Loucy (cell line): ENCODE results near the gene NCOA4.
"Not testable (repeated sequence)": the region's sequence is repeated elsewhere in the genome, so short reads cannot be mapped to it uniquely, and the experiment has no call there.

ENCODE experiments used
- H2AFZ ChIP-seq: fragments of 200-600 bp; sonication (generic); 2 replicates; pipeline ENCODE4 v1.6.0; 2016; ENCODE audit warnings: antibody characterized with exemption, mild to moderate bottlenecking, low read length, moderate library complexity
- H3F3A ChIP-seq: fragments of 200-600 bp; 2 replicates; pipeline ENCODE4 v1.6.0; 2016; ENCODE audit warnings: antibody characterized with exemption, low read depth, mild to moderate bottlenecking
- H3K27me3 ChIP-seq: fragments of 200-600 bp; sonication (generic); 2 replicates; pipeline ENCODE4 v1.6.1; 2014; ENCODE audit warnings: low read length, mild to moderate bottlenecking; ENCODE audit not compliant: insufficient read depth, poor library complexity, severe bottlenecking
- H3K36me3 ChIP-seq: fragments of 200-600 bp; sonication (generic); 2 replicates; pipeline ENCODE4 v1.6.1; 2016; ENCODE audit warnings: low read length; ENCODE audit not compliant: insufficient read depth
- H3K4me1 ChIP-seq: fragments of 200-600 bp; sonication (generic); 2 replicates; pipeline ENCODE4 v1.5.1; 2014; ENCODE audit warnings: low read length, mild to moderate bottlenecking; ENCODE audit not compliant: insufficient read depth, poor library complexity, severe bottlenecking
- H3K4me2 ChIP-seq: fragments of 200-600 bp; sonication (generic); 2 replicates; pipeline ENCODE4 v1.6.0; 2014; ENCODE audit warnings: antibody characterized with exemption, low read length, low read depth, mild to moderate bottlenecking; ENCODE audit not compliant: poor library complexity, severe bottlenecking
- H3K4me3 ChIP-seq: fragments of 200-600 bp; sonication (generic); 2 replicates; pipeline ENCODE4 v1.5.1; 2014; ENCODE audit warnings: low read length, mild to moderate bottlenecking, mixed read lengths; ENCODE audit not compliant: poor library complexity, severe bottlenecking
- H3K79me2 ChIP-seq: fragments of 200-600 bp; sonication (generic); 2 replicates; pipeline ENCODE4 v1.6.1; 2014; ENCODE audit warnings: low read length; ENCODE audit not compliant: insufficient read depth
- H3K9ac ChIP-seq: fragments of 200-600 bp; sonication (generic); 2 replicates; pipeline ENCODE4 v1.6.0; 2014; ENCODE audit warnings: mild to moderate bottlenecking, low read depth, low read length, moderate library complexity; ENCODE audit not compliant: poor library complexity, severe bottlenecking
- H3K9me2 ChIP-seq: fragments of 200-600 bp; sonication (generic); replicated peaks from 2 replicates; pipeline ENCODE4 v1.6.1; 2016; ENCODE audit warnings: low read depth, low read length, mixed read lengths
- H3K9me3 ChIP-seq: fragments of 200-600 bp; sonication (generic); 2 replicates; pipeline ENCODE4 v1.6.1; 2014; ENCODE audit warnings: mild to moderate bottlenecking, antibody characterized with exemption, low read length, low read depth; ENCODE audit not compliant: insufficient read depth
- H4K20me1 ChIP-seq: fragments of 200-600 bp; sonication (generic); 2 replicates; pipeline ENCODE4 v1.6.0; 2014; ENCODE audit warnings: antibody characterized with exemption, low read length, mild to moderate bottlenecking; ENCODE audit not compliant: insufficient read depth, poor library complexity, severe bottlenecking
- CTCF ChIP-seq: fragments of 200-600 bp; sonication (generic); conservative IDR thresholded peaks from 2 replicates; pipeline ENCODE4 v1.5.1; 2014; ENCODE audit warnings: mild to moderate bottlenecking, antibody characterized with exemption, low read length

Gene NCOA4

DNA sequence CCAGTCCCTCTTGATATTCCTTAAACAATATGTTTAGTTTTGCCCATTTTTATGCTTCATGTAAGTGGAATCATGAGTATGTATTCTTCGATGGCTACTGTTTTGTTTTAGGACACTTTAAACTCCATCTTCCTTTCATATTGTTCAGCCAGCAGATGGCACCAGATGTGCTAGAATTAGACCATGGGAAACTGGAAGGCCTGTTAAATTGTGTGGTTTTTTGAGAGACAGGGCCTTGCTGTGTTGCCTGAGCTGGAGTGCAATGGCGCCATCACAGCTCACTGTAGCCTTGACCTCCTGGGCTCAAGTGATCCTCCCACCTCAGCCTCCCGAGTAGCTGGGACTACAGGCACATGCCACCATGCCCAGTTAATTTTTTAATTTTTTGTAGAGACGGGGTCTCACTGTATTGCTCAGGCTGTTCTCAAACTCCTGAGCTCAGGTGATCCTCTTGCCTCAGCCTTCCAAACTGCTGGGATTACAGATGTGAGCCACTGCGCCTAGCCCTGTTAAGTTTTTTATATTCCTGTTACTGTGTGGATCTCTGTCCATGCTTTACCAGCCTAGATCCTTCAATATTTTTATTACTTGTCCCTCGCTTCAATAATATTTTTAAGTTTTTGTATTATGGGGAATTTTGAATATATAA lies 46.8 kb downstream of the NCOA4 start:
- not testable (repeated sequence) for H3F3A ChIP-seq, H3K4me2 ChIP-seq, H3K27me3 ChIP-seq, H3K4me3 ChIP-seq, H2AFZ ChIP-seq, H3K9me3 ChIP-seq, H3K4me1 ChIP-seq, H3K9ac ChIP-seq, H4K20me1 ChIP-seq, H3K9me2 ChIP-seq
- peak; percentile 45 for TF ChIP-seq CTCF
- H3K79me2 ChIP-seq: peaks cover 11% of the 10 kb centered on the region; the same call in 1 of the 2 replicates
- peaks cover 17% of the 10 kb centered on the region; the same call in 1 of the 2 replicates for H3K36me3 ChIP-seq

DNA sequence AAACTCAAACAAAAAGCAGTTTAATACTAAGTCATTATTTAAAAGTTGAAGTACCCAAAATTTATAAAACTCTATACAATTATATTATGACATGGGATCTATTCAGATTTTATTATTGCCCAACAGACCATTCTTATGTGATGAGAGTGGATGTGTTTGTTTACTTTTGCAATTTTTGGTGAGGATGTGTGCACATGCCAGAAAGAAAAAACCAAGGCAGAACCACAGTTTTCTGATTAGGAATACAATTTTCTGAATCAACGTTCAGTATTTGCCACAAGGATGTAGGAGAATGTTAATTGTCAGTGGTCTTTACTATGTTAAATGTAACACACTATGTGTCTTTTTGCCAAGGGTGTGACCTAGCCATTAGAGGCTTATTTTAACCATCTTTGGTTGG lies 49.1 kb downstream of the NCOA4 start:
- H3K4me1 ChIP-seq, H3K27me3 ChIP-seq, H3K9ac ChIP-seq, H3F3A ChIP-seq, H2AFZ ChIP-seq, H4K20me1 ChIP-seq, H3K4me3 ChIP-seq, H3K9me3 ChIP-seq, H3K36me3 ChIP-seq, H3K4me2 ChIP-seq, H3K9me2 ChIP-seq: not testable (repeated sequence)
- peaks cover 18% of the 10 kb centered on the region; the same call in 1 of the 2 replicates for H3K79me2 ChIP-seq

DNA sequence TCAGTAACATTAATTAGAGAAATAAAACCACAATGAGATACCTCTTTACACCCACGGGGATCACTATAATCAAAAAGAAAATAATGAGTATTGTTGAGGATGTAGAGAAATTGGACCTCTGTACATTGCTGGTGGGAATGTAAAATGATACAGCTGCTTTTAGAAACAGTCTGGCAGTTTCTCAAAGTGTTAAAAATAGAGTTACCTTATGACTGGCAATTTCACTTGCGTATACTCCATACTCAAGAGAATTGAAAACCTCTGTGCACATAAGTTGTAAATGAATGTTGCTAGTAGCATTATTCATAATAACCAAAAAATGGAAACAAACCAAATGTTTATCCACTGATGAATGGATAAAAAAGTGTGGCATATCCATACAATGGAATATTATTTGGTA lies 51.9 kb downstream of the NCOA4 start:
- H3F3A ChIP-seq, H3K4me2 ChIP-seq, H3K4me1 ChIP-seq, H3K36me3 ChIP-seq, H3K4me3 ChIP-seq, H3K9me3 ChIP-seq, H3K9me2 ChIP-seq, H2AFZ ChIP-seq, H3K27me3 ChIP-seq, H3K9ac ChIP-seq, H4K20me1 ChIP-seq: not testable (repeated sequence)
- peaks cover 38% of the 10 kb centered on the region for H3K79me2 ChIP-seq

DNA sequence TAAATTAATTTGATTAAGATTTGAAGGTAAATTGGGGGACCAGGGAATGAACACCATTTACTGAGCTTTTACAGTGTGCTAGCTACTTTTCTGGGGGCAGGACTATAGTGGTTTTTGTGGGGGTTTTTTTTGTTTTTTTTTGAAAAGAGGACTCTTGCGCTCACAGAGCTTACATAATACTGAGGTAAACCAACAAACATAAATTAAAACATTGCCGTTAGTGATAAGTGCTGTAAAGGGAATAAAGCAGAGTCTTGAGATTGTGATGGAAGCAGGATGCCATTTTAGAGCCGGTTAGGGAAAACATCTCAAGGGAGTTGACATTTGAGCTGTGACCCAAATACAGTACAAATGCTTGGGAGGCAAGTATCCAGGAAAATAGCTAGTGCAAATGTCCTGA lies 56.4 kb downstream of the NCOA4 start:
- not testable (repeated sequence) for H3K36me3 ChIP-seq, H3K27me3 ChIP-seq, H3K9me2 ChIP-seq, H3K4me1 ChIP-seq, H3K9me3 ChIP-seq, H2AFZ ChIP-seq, H3F3A ChIP-seq
- Histone ChIP-seq H3K4me2 (peak overlapping the region; percentile 89), H4K20me1 (peaks cover 13% of the 10 kb centered on the region), H3K9ac (peak overlapping the region; percentile 85), H3K79me2 (peaks cover 67% of the 10 kb centered on the region), H3K4me3 (peak overlapping the region; percentile 93)

- Histone ChIP-seq H3K79me2 (peaks cover 68% of the 10 kb centered on the region), H3K4me2 (peak overlapping the region; percentile 89), H3K4me3 (peak overlapping the region; percentile 93), H4K20me1 (peaks cover 12% of the 10 kb centered on the region), H3K9ac (peak overlapping the region; percentile 85)
- not testable (repeated sequence) for H3K36me3 ChIP-seq, H3K27me3 ChIP-seq, H3K9me3 ChIP-seq, H3F3A ChIP-seq, H3K9me2 ChIP-seq, H2AFZ ChIP-seq, H3K4me1 ChIP-seq
Observed at GRCh38 chr10:45972813-45973169, 57.6 kb downstream of the NCOA4 start.

GRCh38 chr10:45972106-45972812 lies 58.2 kb downstream of the NCOA4 start, which contains the start of gene TIMM23:
TSS of gene TIMM23 (plus strand) at chr10:45972489. CDS start at chr10:45972625, 136 bp downstream.
- Histone ChIP-seq H2AFZ (peak within 1 kb of the TSS; percentile 87), H3K79me2 (peaks cover 67% of the 10 kb centered on the region)

More at GRCh38 chr10:45972106-45972812, 58.2 kb downstream of the NCOA4 start, which contains the start of gene TIMM23:
- not testable (repeated sequence) for H3F3A ChIP-seq, H3K4me1 ChIP-seq, H3K9me3 ChIP-seq, H3K9me2 ChIP-seq, H3K36me3 ChIP-seq, H3K27me3 ChIP-seq
- Histone ChIP-seq H4K20me1 (peaks cover 12% of the 10 kb centered on the region), H3K9ac (peak within 1 kb of the TSS; percentile 85), H3K4me3 (peak within 1 kb of the TSS; percentile 93), H3K4me2 (peak within 1 kb of the TSS; percentile 89)
